HL-60 (cell line): Measurements from ENCODE around the gene PDGFRA.
"Not testable (repeated sequence)": the region's sequence is repeated elsewhere in the genome, so short reads cannot be mapped to it uniquely, and the experiment has no call there.

Experiments used
- DNase-seq, 2 experiments: peaks; one replicate each; pipeline ENCODE4 v3.0.0-alpha.2; 2010 to 2020; ENCODE audit warnings: low read depth in 1 of 2, low spot score in 1 of 2
- H3K27ac ChIP-seq: fragments of 250-450 bp; sonication (Bioruptor Pico); replicated peaks from 2 replicates; pipeline ENCODE4 v1.5.1; 2020; ENCODE audit warnings: mild to moderate bottlenecking, moderate library complexity
- H3K27me3 ChIP-seq: fragments of 250-450 bp; sonication (Bioruptor Pico); 2 replicates; pipeline ENCODE4 v1.5.1; 2021; ENCODE audit warnings: mild to moderate bottlenecking, moderate library complexity; ENCODE audit not compliant: insufficient read depth, poor library complexity, severe bottlenecking
- H3K4me3 ChIP-seq: replicated peaks from 2 replicates; pipeline ENCODE4 v1.5.1; 2011; ENCODE audit warnings: mild to moderate bottlenecking, control low read depth, low read length; ENCODE audit not compliant: insufficient read depth
- CTCF ChIP-seq: IDR thresholded peaks from one replicate; pipeline ENCODE4 v1.5.1; 2011; ENCODE audit warnings: low read length, control low read depth, inconsistent platforms; ENCODE audit not compliant: insufficient read depth
- GABPA ChIP-seq: IDR thresholded peaks from 2 replicates; pipeline ENCODE4 v1.6.1; 2012; ENCODE audit warnings: low read depth
- POLR2AphosphoS5 ChIP-seq: IDR thresholded peaks from 2 replicates; pipeline ENCODE4 v1.6.1; 2012; ENCODE audit warnings: low read depth
- SPI1 ChIP-seq: IDR thresholded peaks from 2 replicates; pipeline ENCODE4 v1.6.1; 2012; ENCODE audit warnings: low read depth, mild to moderate bottlenecking, borderline replicate concordance
- TF ChIP-seq, protein P1 (sequence below): IDR thresholded peaks from 2 replicates; pipeline ENCODE4 v1.6.1; 2012; ENCODE audit warnings: low read depth; ENCODE audit not compliant: insufficient replicate concordance

Gene PDGFRA

DNA sequence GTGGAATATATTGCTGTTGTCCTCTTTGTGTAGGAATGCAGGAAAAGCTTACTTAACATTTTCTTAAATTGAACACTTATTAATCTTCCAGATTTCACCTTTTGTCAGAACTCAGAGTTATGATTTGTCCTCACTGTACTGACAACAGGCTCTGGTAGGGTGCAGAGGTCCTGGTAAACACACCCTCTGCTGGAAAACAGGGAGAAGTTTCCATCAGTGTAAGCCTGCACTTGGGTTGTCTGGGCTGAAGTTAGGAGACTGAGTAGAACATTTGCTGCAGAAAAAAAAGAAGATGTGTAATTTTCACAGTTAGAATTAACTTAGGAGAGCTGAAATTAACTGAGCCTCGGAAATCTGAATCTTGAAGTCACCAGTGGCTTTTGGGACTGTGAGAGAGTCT, 23.2 kb downstream of the PDGFRA start:
- not testable (repeated sequence) for H3K4me3 ChIP-seq, DNase-seq, H3K27ac ChIP-seq, H3K27me3 ChIP-seq

GRCh38 chr4:54254116-54254914, 25.2 kb downstream of the PDGFRA start:
- TF ChIP-seq GABPA (no peak), POLR2AphosphoS5 (no peak), CTCF (no peak), SPI1 (no peak)
- TF ChIP-seq, protein P1, sequence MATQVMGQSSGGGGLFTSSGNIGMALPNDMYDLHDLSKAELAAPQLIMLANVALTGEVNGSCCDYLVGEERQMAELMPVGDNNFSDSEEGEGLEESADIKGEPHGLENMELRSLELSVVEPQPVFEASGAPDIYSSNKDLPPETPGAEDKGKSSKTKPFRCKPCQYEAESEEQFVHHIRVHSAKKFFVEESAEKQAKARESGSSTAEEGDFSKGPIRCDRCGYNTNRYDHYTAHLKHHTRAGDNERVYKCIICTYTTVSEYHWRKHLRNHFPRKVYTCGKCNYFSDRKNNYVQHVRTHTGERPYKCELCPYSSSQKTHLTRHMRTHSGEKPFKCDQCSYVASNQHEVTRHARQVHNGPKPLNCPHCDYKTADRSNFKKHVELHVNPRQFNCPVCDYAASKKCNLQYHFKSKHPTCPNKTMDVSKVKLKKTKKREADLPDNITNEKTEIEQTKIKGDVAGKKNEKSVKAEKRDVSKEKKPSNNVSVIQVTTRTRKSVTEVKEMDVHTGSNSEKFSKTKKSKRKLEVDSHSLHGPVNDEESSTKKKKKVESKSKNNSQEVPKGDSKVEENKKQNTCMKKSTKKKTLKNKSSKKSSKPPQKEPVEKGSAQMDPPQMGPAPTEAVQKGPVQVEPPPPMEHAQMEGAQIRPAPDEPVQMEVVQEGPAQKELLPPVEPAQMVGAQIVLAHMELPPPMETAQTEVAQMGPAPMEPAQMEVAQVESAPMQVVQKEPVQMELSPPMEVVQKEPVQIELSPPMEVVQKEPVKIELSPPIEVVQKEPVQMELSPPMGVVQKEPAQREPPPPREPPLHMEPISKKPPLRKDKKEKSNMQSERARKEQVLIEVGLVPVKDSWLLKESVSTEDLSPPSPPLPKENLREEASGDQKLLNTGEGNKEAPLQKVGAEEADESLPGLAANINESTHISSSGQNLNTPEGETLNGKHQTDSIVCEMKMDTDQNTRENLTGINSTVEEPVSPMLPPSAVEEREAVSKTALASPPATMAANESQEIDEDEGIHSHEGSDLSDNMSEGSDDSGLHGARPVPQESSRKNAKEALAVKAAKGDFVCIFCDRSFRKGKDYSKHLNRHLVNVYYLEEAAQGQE: no peak
- H3K27me3 ChIP-seq: no peaks in the 10 kb centered on the region
- H3K27ac ChIP-seq: no peak overlapping the region
- no peak for DNase-seq
- no peak overlapping the region for H3K4me3 ChIP-seq

DNA sequence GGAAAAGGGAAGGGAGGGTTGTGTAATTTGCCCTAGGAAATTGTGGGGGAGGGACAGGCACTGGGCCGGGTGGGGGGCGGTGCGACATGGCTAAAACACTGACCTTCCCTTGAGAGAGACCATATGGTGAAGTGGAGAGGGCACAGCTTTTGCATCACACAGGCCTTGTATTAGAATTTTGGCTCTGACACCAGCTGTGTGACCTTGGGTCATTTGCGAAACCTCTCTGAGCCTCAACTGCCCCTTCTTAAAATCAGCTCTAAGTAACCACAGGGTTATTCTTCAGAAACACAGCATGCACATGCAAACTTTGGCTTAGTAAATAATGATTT, 25.8 kb downstream of the PDGFRA start:
- TF ChIP-seq, protein P1: no peak
- TF ChIP-seq SPI1 (no peak), POLR2AphosphoS5 (no peak), CTCF (no peak), GABPA (no peak)
- H3K27me3 ChIP-seq: no peaks in the 10 kb centered on the region
- no peak overlapping the region for H3K27ac ChIP-seq
- H3K4me3 ChIP-seq: no peak overlapping the region
- no peak for DNase-seq

GRCh38 chr4:54255881-54256280, 26.8 kb downstream of the PDGFRA start:
- TF ChIP-seq GABPA (no peak), POLR2AphosphoS5 (no peak)
- TF ChIP-seq, protein P1: no peak
- Histone ChIP-seq H3K27me3 (no peaks in the 10 kb centered on the region), H3K4me3 (no peak overlapping the region), H3K27ac (no peak overlapping the region)
- no peak for DNase-seq
